ENCODE data around the gene SETBP1.
"Not testable (repeated sequence)": the region's sequence is repeated elsewhere in the genome, so short reads cannot be mapped to it uniquely, and the experiment has no call there.

SETBP1 gene

DNA sequence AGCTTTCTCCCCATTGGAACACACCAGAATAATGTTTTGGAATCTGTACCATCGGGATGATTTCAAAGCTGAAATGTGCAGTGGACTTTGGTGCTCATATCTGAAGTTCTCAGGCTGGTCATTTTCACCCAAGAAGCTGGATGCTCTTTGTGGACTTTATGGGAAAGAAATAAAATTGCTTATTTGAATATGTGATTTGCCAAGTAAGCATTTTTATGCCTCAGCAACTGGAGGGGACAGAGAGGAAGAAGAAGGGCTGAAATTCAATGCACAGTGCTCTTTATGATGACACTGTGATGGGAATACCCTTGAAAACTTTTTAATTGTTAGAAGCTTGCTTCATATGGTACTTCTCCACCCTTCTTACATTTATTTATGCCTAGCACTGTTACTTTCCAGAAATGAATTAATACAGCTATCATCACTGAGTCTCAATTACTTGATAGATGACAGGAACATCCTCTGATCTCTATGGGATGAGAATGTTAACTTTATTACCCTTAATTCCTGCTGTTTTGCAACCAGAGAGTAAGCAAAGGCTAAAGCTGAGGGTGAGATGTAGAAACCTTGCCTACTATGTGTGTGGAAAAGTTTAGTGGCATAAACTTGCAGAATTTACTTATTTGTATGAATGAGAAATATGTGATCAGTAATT lies 23.6 kb downstream of the SETBP1 start:
- DNase-seq (ENCODE audit: low read depth in 4 of 4, low spot score in 1 of 4): no peak

DNA sequence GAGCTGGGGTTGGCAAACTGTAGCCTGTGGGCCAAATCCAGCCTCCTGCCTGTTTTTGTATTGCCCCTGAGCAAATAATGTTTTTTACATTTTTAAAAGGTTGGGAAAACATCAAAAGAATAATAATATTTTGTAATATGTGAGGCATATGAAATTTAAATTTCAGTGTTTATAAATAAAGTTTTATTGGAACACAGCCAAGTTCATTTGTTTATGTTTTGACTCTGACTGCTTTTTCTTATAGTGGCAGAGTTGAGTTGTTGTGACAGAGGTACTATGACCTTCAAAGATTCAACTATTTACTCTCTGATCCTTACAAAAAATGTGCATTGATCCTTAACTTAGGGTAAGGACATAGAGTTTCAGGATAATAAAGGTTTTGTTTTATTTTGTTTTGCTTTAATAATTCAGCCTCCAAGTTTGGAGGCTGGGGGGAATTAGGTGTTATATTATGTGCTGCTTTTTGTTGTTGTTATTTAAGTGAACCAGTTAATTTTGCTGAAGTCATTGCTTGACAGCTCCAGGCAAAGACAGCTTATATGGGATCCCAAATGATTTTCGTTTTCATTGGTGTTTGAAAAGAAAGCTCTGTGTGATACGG lies 24.5 kb downstream of the SETBP1 start:
- DNase-seq (ENCODE audit: low read depth in 4 of 4, low spot score in 1 of 4): no peak

DNA sequence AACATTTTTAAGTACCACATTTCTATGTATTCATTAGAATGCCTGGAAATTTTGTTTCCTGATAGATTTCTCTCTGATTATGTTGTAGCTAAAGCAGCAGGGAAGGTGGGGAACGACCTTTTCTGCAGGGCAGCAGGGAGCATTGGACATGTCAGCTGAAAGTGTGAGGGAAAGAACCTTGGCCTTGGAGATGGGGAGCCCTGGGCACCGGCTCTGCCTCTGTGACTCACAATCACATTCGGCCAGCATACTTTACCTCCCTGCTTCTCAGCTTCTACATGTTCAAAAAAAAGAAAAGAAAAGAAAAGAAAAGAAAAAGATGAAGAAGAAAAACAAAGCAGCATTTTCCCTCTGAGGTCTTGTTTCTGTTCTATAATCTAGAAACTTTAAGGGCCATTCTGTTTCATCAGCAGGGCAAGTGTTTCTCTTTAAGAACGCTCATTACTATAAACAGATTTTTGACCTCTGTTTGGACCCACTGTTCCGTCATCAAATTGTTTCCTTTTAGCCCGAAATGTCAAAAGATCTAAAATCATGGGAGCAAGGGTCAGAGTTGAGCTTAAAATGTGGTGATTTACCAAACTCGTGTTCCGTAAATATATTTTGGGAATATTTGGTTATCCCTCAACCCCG lies 27.9 kb downstream of the SETBP1 start:
- no peak for DNase-seq (ENCODE audit: low read depth in 4 of 4, low spot score in 1 of 4)

DNA sequence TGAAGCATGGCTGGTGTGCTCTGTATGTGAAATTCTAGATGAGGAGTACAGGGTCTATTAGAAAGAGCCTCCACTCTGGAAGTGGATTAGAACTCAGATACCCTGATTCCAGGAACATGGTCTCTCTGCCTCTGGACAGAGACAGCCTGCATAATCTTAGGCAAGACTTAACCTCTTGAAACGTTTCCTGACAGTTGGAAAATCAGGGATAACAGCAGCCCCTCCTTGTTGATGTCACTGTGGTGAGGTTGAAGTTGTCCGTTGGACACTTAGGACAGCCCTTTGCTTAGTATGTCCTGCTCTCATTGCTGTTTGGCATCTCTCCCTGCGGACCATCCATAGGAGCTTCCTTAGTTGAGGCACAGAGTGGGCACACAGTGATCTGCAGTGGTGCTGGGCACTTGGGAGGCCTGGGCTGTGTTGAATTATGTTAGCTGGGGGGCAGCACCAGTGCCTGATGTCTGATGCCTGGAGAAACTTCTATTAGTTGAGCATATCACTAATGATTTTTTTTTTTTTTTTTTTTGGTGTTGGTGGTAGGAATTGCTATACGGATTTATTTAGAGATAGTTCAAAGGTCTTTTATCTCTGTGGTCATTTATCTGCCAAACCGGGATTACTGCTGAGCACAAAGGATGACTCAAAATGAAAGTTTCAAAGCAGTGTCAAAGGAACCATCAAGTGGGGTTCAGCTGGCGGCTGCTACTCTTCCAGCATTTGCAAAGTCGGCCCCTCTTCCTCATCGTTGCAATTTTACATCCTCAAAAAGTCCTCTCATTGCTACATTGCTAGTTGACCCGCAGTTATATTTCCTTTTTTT lies 28.8 kb downstream of the SETBP1 start:
- no peak for DNase-seq (ENCODE audit: low read depth in 4 of 4, low spot score in 1 of 4)

DNA sequence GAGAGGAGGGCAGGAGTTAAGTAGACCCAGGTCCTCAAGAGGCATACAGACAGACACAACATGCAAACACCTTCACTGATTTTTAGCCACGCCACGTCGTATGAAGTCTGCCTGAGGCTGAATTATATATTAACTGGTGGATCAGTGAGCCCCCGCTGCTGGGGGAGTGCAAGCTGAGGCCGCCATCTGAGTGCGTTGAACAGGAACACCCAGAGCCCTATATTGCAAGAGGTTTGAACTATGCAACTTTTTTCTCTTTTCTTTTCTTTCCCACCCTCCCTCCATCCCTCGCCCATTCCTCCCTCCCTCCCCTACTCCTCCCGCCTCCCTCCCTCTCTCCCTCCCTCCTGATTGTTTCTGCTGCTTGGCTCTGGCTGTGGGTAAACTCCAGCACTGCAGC lies 30.2 kb downstream of the SETBP1 start:
- no peak for DNase-seq (ENCODE audit: low read depth in 4 of 4, low spot score in 1 of 4)

DNA sequence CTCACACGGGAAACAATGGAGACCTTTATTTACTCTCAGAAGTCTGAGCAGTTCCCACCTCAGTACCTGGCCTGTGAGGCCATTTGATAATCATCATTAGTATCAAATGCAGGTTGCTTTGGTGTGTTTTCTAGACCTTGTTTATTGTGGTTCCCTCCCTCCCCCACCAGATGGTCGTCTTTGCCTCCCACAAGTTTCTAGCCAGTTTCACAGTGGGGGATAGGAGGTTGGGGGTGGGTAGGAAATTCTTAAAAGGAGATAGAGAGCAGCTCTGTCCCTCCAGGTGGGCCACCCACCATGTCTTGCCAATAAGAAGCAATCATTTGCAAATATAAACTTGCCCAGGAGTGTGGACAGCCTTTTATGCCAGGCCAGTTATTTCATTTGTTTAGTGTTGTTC lies 31.3 kb downstream of the SETBP1 start:
- DNase-seq (ENCODE audit: low read depth in 4 of 4, low spot score in 1 of 4): no peak

DNA sequence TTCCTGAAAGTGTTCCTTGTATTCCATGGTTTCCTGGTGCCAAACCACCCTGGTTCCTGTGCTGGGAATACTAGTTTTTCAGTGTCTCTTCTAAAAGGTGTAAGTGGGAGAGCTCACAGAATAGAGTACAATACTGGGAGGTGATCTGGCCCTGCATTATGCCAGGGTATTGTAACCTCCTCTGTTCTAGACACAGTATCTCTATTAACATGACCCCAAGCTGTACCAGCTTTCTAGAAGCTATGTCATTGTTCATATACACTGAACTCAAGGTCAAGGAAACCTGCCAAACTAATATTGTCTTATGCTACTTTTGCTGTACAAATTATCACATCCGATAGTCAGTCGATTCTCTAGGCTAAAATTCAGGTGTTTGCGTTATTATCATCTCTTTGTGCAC lies 32.7 kb downstream of the SETBP1 start:
- DNase-seq (ENCODE audit: low read depth in 4 of 4, low spot score in 1 of 4): no peak

DNA sequence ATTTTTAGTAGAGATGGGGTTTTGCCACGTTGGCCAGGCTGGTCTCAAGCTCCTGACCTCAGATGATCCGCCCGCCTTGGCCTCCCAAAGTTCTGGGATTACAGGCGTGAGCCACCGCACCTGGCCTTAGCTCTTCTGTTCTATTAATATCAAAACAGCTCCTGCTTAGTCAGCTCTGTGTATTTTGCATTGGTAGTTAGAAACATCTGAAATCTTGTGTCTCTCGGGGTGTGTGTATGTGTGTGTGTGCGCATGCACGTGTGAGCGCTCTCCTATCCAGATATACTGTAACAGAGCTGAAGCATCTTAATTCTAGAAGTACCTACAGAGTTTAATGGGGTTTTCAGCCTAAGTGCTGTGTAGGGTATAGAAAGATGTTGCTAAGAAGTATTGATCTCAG lies 33.7 kb downstream of the SETBP1 start:
- DNase-seq (ENCODE audit: low read depth in 4 of 4, low spot score in 1 of 4): no peak

DNA sequence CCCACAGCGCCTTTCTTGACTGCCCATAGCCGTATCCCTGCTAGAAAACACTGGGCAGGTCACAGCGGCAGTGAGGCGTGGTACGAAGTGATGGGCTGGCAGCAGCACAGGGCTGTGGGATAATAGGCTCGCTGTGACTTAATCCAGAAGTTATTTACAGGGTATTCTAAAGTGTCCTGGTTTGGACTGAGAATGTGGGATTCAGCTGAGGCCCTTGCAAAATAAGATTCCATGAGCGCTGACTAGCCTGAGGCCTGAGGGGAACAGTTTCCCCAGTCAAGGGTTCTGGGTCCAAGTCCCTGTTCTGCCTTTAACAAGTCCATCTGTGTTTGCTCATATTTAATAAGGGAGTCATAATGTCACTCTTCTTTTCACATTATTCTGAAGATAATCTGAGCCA lies 34.6 kb downstream of the SETBP1 start:
- no peak for DNase-seq (ENCODE audit: low read depth in 4 of 4, low spot score in 1 of 4)

DNA sequence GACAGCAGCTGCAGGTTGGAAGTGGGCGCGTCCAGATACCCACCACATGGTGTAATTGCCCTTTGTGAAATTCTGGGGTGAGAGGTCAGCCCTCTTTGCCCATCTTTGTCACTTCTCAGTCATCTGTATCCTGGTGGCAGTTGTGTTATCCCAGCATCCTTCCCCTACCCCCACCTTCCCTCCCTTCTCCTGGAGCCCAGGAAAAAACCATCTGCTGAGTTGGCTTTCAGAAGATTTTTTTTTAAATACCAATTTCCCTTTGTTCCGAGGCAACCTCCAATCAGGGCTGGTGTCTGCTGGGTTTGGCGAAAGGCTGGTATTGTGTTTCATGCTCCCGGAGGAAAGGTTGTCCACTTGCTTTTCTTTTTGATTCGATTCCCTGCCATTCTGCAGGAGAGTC lies 35.2 kb downstream of the SETBP1 start:
- no peak for DNase-seq (ENCODE audit: low read depth in 4 of 4, low spot score in 1 of 4)

DNA sequence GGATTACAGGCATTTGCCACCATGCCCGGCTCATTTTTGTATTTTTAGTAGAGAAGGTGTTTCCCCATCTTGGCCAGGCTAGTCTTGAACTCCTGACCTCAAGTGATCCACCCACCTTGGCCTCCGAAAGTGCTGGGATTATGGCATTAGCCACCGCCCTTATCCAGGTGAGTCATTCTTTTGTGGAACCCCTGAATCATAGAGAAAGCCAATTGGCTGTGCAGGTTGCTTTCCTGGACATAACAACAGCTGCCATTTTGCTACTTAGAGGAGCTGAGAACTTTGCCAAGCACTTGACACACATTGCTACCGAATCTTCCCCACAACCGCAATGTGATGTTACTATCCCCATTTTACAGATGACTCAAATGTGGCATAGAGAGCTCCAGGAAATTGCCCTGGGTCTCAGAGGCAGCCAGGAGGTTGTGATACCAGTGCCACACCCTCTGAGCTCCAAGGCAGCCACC lies 36.0 kb downstream of the SETBP1 start:
- DNase-seq (ENCODE audit: low read depth in 4 of 4, low spot score in 1 of 4): no peak

DNA sequence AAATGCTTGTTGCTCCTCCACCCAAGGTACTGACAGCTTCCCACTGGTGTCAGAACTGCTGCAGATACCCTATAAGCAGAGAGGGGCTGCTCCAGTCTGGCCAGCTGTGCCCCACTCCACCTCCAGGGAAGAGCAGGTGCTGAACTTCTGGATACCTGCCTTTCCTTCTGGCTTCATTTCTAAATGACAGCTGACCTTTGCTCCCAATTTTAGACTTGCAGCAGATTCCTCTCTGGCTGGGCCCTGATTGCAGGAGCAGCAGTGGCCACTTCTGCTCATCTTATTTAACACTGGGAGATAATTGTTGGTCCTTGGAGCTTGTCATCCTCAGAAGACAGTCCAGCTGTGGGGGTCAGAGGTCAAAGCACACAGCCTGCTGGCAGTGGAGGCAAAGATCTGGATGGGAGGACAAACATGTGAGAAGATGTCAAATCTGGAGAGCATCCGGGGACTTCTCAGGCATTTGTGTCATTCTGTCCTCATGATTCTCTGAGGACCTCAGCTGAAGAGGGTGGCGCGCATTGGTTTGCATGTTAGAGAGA lies 38.9 kb downstream of the SETBP1 start:
- no peak for DNase-seq (ENCODE audit: low read depth in 4 of 4, low spot score in 1 of 4)

DNA sequence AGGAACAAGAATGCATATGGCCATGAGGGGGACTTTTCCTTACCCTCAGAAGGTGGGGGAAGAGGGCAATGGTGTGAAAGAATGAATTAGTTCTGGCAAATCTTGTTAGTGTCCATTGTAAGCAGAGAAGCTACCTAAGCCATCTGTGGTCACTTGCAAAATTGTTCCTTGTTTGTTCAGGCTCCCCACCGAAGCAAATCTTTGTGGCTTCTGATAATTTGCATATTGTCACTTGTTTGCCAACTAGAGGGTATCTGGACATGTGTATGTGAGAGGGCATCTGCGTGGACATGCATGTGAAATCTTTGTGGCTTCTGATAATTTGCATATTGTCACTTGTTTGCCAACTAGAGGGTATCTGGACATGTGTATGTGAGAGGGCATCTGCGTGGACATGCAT lies 41.1 kb downstream of the SETBP1 start:
- not testable (repeated sequence) for DNase-seq (ENCODE audit: low read depth in 4 of 4, low spot score in 1 of 4)

DNA sequence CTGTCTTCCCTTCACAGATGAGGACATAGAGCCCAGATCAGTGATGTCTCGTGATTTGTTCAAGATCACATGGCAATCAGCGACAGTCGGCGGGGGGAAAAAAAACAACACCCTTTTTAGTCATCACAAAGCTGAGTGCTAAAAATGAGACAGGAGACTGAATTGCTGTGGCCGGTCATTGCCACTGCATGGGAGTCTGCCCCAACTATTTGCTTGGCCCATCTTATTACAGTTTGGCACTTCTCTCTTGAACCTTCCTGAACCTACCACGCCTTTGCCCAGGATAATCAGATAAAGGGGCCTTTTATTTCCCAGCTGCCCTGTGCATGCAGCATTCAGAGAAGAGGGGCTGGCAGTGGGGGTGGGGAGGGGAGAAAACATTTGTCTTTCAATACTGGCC lies 42.7 kb downstream of the SETBP1 start:
- DNase-seq (ENCODE audit: low read depth in 4 of 4, low spot score in 1 of 4): no peak

DNA sequence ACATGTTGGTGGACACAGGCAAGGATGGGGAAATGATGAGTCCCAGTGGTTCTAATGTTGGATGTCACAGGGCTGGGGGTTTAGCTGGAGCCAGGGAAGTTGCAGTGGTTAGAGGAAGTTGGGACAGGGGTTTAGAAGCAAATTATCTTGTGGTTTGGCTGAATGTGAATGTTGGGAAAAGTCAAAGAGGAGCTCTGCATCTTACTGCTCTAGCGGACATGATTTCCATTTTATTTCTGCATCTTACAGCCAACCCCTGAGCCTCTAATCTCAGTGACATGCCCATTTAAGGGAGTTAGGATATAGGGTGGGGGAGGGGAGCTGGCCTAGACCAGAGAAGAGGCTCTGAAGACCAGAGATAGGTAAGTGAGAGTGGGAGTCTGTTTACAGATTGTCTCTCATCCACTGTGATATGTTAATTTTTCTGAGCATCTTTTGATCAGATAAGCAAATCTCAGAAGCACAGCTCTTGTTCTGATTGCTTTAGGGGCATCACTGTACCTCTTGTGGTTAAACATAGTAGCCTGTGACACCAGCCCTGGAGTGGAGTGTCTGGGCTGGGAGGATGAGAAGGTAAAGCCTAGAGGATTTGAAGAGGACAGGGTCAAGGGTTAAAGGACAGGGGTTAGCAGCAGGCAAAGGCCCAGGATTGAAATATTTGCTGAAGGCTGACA lies 43.6 kb downstream of the SETBP1 start:
- DNase-seq (ENCODE audit: low read depth in 4 of 4, low spot score in 1 of 4): no peak

DNA sequence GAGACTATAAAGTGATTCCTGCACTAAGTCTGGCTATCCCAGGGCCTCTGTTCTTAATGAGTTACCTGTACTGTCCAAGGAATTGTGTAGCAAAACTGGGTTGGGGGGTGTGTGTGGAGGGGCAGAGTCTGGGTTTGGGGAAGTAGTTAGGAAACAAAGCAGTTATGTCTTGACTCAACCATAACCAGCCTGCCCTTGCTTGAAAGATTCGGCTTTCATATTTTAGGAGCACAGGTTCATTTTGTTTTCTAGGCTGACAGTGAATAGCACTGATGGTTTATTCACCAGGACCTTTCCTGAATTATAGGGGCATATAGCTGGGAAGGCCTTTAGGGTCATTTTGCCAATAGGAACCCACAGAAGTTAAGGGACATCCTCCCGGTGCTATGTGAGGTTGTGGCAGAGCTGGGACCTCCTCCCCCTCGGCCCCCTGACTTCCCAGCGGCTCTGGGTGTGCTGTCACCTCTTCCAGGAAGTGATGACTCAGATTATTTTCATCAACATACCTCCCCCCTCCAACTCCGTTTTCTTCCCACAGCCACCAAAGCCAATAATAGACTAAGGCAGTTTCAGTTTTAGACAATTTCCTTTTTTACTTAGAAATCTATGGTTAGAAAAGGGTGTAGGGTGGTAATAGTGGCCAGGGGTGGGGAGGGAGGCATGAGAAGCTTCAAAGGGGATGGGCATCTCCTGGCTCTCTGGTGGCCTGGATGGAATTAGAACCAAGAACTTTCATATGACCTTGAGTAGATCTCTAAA lies 44.8 kb downstream of the SETBP1 start:
- DNase-seq (ENCODE audit: low read depth in 4 of 4, low spot score in 1 of 4): peak; percentile 29 to 56 (median 38)

DNA sequence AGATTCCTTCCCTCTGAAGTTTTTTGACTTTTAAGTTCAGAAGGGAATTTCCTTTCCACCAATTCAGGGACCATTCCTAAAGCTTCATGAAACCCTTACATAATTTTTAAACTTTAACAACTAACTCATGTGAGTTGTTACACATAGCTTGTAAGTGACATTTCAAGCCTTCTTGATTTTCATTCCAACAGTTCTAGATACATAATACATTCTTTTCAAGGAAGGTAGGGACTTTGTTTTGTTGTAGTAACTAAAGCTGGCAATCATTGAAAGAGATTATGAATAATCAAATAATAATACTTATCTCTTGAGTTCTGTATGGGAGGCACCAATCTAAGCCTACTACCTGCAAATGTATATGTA lies 45.4 kb downstream of the SETBP1 start:
- no peak for DNase-seq (ENCODE audit: low read depth in 4 of 4, low spot score in 1 of 4)

DNA sequence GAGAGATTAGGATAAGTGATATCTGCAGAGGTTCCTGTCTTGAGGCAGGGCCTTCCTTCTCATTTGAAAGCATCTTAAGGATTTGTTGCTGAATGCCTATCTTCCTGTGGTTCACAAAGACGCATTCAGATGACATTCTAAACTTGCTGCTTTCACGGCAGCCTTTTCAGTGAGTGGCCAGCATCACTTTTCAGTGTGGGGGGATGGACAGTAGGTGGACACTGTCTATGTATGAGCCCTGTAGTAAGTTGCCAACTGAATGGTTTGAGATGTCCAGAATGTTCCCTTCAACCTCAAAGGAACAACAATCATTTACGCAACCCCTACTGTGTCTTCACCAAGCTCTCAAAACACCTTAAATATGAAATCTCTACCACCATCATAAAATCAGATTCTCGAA lies 46.6 kb downstream of the SETBP1 start:
- DNase-seq (ENCODE audit: low read depth in 4 of 4, low spot score in 1 of 4): no peak

DNA sequence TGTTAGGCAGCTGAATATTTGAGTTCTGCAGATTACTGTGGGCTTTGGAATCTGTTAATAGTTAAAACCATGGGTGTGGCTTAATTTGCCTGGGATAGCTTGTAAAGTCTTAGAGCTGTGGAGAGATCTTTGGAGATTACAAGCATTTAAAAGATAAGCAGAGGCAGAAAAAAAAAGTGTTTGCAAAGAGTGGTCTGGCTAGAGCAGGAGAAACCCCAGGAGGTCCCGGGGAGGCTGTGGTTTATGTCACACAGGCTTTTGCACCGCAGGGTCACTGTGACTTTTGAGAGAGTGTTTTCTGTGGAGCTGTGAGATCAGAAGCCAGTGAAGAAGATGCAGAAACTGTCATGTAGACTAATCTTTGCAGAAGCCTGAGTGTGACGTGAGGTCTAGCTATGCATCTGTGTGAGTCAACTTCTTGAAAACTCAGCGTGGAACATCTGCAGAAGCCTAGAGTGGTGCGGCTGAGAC lies 49.0 kb downstream of the SETBP1 start:
- DNase-seq (ENCODE audit: low read depth in 4 of 4, low spot score in 1 of 4): peak in 1 of 4 experiments; percentile 28
